ENCODE data around the gene CARD11. TPM values are rescaled to one million over a fixed set of nuclear protein-coding genes. Genes with fewer than 3 reads are reported as not detected.

Gene CARD11
- polyA plus RNA-seq, 1 experiment: 1.2 TPM

DNA sequence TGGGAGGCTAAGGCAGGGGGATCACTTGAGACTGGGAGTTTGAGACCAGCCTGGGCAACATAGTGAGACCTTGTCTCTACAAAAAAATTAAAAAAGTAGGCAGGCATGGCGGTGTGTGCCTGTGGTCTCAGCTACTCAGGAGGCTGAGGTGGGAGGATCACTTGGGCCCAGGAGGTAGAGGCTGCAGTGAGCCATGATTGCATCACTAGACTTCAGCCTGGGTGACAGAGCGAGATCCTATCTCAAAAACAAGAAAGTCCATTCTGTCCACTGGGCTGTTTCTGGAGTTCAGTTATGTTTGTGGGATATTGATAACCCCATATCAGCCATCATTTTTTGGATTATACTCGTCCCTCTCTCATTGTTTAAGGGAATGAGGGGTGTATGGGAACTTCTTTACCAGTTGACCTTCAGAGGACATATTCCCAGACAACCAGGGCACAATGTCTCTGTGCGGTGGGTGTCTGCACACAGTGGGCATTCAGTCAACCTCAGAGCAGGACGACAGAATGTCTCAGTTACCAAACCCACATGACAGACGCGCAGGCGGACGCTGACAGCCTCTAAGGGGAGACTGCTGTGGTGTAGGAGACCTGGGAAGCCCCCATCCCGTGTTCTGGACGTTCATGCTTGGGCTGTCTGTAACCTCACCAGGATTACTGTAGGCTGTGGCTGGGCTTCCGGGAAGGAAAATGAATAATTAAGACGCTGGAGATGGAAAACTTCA is 69.4 kb downstream of the CARD11 start:
- ChIA-PET POLR2A (no interaction called here), CTCF (no interaction called here)
- H3K27me3 ChIP-seq (ENCODE audit: control insufficient read depth, insufficient read depth, low read length): peaks cover 3% of the 10 kb centered on the region
- H3K9me3 ChIP-seq (ENCODE audit: control insufficient read depth, insufficient read depth, low read length): no peaks in the 10 kb centered on the region; the same call in 1 of the 2 replicates
- no peak for TF ChIP-seq CTCF (IDR thresholded peaks at IDR 0.05; ENCODE audit: low read depth, low read length)
- DNase-seq (ENCODE audit: low read depth, low spot score): no peak
- H3K4me3 ChIP-seq (ENCODE audit: low read depth, low read length): no peak overlapping the region
- no peak overlapping the region for H3K27ac ChIP-seq (ENCODE audit: low read depth, low read length)

- ChIA-PET CTCF (no interaction called here), POLR2A (no interaction called here)
- no peaks in the 10 kb centered on the region; the same call in 1 of the 2 replicates for H3K9me3 ChIP-seq (ENCODE audit: control insufficient read depth, insufficient read depth, low read length)
- no peak for TF ChIP-seq CTCF (IDR thresholded peaks at IDR 0.05; ENCODE audit: low read depth, low read length)
- no peak overlapping the region for H3K27ac ChIP-seq (ENCODE audit: low read depth, low read length)
- no peaks in the 10 kb centered on the region for H3K27me3 ChIP-seq (ENCODE audit: control insufficient read depth, insufficient read depth, low read length)
- H3K4me3 ChIP-seq (ENCODE audit: low read depth, low read length): no peak overlapping the region
- no peak for DNase-seq (ENCODE audit: low read depth, low spot score)
Observed at GRCh38 chr7:2972835-2973161, 70.9 kb downstream of the CARD11 start.

DNA sequence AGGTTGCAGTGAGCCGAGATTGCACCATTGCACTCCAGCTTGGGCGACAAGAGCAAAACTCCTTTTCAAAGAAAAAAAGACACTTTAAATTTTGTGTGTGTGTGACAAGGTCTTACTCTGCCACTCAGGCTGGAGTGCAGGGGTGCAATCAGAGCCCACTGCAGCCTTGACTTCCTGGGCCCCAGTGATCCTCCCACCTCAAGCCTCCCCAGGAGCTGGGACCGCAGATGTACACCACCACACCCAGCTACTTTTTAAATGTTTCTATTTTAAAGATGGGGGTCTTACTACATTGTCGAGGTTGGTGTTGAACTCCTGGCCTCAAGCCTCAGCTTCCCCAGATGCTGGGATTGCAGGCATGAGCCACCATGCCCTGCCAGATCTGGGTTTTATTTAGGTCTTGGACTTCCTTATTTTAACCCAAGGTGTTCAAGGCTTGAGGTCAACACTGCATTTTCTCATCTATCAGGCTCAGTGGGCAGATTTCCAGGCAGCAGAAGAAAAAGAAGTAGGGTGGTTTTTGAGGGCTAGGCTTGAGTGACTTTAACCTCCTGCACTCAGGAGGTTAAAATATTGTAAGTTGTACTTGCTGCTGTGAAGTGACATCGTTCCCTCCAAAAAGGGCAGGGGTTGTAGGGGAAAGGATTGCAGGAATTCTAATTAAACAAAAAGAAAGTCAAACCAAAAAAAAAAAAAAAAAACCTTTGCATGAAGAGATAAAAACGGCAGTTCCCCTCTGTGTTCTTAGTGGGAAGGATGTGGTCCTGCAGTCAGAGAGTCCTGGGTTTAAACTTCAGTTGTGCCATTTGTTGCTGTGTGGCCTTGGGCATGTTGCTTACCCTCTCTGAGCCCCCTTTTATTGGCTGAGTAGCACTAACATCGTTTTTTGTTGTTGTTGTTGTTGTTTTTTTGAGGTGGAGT is 71.5 kb downstream of the CARD11 start:
- H3K9me3 ChIP-seq (ENCODE audit: control insufficient read depth, insufficient read depth, low read length): no peaks in the 10 kb centered on the region; the same call in 1 of the 2 replicates
- TF ChIP-seq CTCF (IDR thresholded peaks at IDR 0.05; ENCODE audit: low read depth, low read length): no peak
- H3K27ac ChIP-seq (ENCODE audit: low read depth, low read length): no peak overlapping the region
- POLR2A ChIA-PET: no interaction called here
- H3K27me3 ChIP-seq (ENCODE audit: control insufficient read depth, insufficient read depth, low read length): no peaks in the 10 kb centered on the region
- CTCF ChIA-PET: no interaction called here
- H3K4me3 ChIP-seq (ENCODE audit: low read depth, low read length): no peak overlapping the region
- DNase-seq (ENCODE audit: low read depth, low spot score): no peak

DNA sequence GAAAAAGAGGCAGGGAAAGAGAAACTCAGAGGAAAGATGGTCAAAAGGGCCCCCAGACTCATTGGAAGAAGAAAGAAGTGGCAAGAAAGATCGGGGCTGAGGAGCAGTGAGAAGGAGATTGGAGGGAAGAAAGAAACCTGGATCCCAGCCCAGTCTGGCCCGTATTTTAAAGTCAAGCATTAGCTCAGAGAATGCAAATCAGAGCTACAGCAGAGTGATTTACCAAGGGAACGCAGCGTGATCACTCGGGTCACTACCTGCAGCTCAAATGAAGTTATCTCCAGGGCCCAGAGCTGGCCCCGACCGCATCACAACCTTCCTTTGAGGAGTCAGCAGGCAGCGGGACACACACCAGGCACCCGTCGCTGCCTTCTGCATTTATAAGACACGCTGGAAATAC is 72.8 kb downstream of the CARD11 start:
- no peak overlapping the region for H3K27ac ChIP-seq (ENCODE audit: low read depth, low read length)
- peaks cover 1% of the 10 kb centered on the region for H3K9me3 ChIP-seq (ENCODE audit: control insufficient read depth, insufficient read depth, low read length)
- no peak for DNase-seq (ENCODE audit: low read depth, low spot score)
- POLR2A ChIA-PET: no interaction called here
- CTCF ChIA-PET: no interaction called here
- H3K4me3 ChIP-seq (ENCODE audit: low read depth, low read length): no peak overlapping the region
- no peaks in the 10 kb centered on the region for H3K27me3 ChIP-seq (ENCODE audit: control insufficient read depth, insufficient read depth, low read length)
- no peak for TF ChIP-seq CTCF (IDR thresholded peaks at IDR 0.05; ENCODE audit: low read depth, low read length)

GRCh38 chr7:2970307-2970664 is 73.4 kb downstream of the CARD11 start:
- CTCF ChIA-PET: no interaction called here
- DNase-seq (ENCODE audit: low read depth, low spot score): no peak
- POLR2A ChIA-PET: no interaction called here

More at GRCh38 chr7:2970307-2970664, 73.4 kb downstream of the CARD11 start:
- H3K27ac ChIP-seq (ENCODE audit: low read depth, low read length): no peak overlapping the region
- no peak overlapping the region for H3K4me3 ChIP-seq (ENCODE audit: low read depth, low read length)
- no peak for TF ChIP-seq CTCF (IDR thresholded peaks at IDR 0.05; ENCODE audit: low read depth, low read length)
- H3K9me3 ChIP-seq (ENCODE audit: control insufficient read depth, insufficient read depth, low read length): peaks cover 5% of the 10 kb centered on the region
- no peaks in the 10 kb centered on the region for H3K27me3 ChIP-seq (ENCODE audit: control insufficient read depth, insufficient read depth, low read length)
